Measurements from ENCODE around the gene CAPN11.

DNA sequence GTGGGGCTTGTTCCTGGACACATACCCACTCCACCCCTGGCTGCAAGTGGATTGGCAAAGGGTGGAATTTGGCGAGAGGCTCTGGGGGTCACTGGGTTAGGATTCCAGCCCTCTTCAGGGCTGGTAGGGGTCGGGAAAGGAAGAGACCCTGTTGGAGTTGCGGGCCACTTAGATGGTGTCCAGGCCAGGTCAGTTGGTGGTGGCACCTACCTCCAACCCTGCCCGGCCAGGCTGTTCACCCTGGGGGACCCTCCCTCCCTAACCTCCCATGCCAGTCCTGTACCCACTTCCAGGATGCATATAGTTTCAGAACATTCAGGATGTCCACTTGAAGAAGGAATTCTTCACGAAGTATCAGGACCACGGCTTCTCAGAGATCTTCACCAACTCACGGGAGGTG, 21.0 kb downstream of the CAPN11 start:
- TF ChIP-seq, protein P1, sequence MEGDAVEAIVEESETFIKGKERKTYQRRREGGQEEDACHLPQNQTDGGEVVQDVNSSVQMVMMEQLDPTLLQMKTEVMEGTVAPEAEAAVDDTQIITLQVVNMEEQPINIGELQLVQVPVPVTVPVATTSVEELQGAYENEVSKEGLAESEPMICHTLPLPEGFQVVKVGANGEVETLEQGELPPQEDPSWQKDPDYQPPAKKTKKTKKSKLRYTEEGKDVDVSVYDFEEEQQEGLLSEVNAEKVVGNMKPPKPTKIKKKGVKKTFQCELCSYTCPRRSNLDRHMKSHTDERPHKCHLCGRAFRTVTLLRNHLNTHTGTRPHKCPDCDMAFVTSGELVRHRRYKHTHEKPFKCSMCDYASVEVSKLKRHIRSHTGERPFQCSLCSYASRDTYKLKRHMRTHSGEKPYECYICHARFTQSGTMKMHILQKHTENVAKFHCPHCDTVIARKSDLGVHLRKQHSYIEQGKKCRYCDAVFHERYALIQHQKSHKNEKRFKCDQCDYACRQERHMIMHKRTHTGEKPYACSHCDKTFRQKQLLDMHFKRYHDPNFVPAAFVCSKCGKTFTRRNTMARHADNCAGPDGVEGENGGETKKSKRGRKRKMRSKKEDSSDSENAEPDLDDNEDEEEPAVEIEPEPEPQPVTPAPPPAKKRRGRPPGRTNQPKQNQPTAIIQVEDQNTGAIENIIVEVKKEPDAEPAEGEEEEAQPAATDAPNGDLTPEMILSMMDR (IDR thresholded peaks at IDR 0.05): no peak
- no peak for TF ChIP-seq POLR2A (IDR thresholded peaks at IDR 0.05)
